ENCODE data around the gene DNAH2. TPM values are rescaled to one million over a fixed set of nuclear protein-coding genes. Genes with fewer than 3 reads are reported as not detected.
A peak's percentile ranks its signal among the peaks of the same experiment; 100 is the strongest.

DNAH2 gene
- total and polyA plus RNA-seq, 2 of the 8 experiments (the other 6 are each of a cell fraction or from before 2014, with no cell fraction given): 0.13 to 0.18 TPM

DNA sequence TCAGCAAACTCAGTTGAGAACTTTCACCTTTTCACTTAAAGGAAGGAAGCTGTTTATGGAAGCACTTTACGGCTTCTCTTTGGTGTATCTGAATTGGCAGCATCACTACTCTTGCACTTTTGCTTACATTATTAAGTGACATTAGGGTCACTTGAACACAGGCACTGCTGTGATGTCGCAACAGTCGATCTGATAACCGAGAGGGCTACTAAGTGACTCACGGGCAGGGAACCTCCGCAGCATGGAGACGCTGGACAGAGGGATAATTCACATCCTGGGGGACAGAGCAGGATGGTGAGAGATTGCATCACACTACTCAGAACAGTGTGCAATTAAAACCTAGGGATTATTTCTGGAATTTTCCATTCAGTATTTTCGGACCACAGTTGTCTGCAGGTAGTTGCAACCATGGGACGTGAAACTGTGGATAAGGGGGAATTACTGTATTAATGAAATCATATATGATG is 56.5 kb downstream of the DNAH2 start:
- H2BK20ac ChIP-seq (ENCODE audit: low read length): no peak overlapping the region
- no peak overlapping the region for H3K56ac ChIP-seq (replicated peaks; ENCODE audit: insufficient read length, low read depth, low read length)
- H4K8ac ChIP-seq (ENCODE audit: extremely low read depth, insufficient read depth, low read length): no peak overlapping the region
- H3K79me2 ChIP-seq (ENCODE audit: control insufficient read depth in 1 of 2, insufficient read depth in 2 of 2, low read length in 2 of 2): no peaks in the 10 kb centered on the region
- H4K91ac ChIP-seq (replicated peaks; ENCODE audit: insufficient read length, low read length): no peak overlapping the region
- no peak overlapping the region for H3K23ac ChIP-seq (ENCODE audit: insufficient read length)
- H3K79me1 ChIP-seq (ENCODE audit: low read depth, low read length): no peaks in the 10 kb centered on the region
- H2BK5ac ChIP-seq (ENCODE audit: low read depth, low read length): no peak overlapping the region
- H3K9me3 ChIP-seq (ENCODE audit: insufficient read depth in 2 of 2, low read depth in 1 of 2, low read length in 1 of 2): no peaks in the 10 kb centered on the region
- no peak overlapping the region for H3K4me2 ChIP-seq (ENCODE audit: insufficient read depth in 1 of 2, low read depth in 2 of 2, low read length in 2 of 2)
- ChIA-PET CTCF (ENCODE audit: partially characterized antibody) (interaction anchor here (1.3 kb wide), 1 partner anchor 13 kb away, joined by 4 read pairs; no protein-coding TSS in a partner anchor), POLR2A (ENCODE audit: partially characterized antibody) (no interaction called here)
- no peak overlapping the region for H2AFZ ChIP-seq (ENCODE audit: low read length)
- TF ChIP-seq GTF2F1 (IDR thresholded peaks at IDR 0.05; ENCODE audit: borderline replicate concordance, low read depth, low read length) (no peak), EGR1 (IDR thresholded peaks at IDR 0.05; ENCODE audit: borderline replicate concordance, low read depth, low read length) (no peak), SUZ12 (IDR thresholded peaks at IDR 0.05; ENCODE audit: low read length) (no peak), YY1 (IDR thresholded peaks at IDR 0.05; ENCODE audit: low read depth, low read length) (no peak), POLR2A (IDR thresholded peaks at IDR 0.05; ENCODE audit: control extremely low read depth in 1 of 2, low read depth in 2 of 2, low read length in 2 of 2) (no peak), CEBPB (IDR thresholded peaks at IDR 0.05; ENCODE audit: low read depth, low read length) (peak; percentile 67)
- TF ChIP-seq, protein P1, sequence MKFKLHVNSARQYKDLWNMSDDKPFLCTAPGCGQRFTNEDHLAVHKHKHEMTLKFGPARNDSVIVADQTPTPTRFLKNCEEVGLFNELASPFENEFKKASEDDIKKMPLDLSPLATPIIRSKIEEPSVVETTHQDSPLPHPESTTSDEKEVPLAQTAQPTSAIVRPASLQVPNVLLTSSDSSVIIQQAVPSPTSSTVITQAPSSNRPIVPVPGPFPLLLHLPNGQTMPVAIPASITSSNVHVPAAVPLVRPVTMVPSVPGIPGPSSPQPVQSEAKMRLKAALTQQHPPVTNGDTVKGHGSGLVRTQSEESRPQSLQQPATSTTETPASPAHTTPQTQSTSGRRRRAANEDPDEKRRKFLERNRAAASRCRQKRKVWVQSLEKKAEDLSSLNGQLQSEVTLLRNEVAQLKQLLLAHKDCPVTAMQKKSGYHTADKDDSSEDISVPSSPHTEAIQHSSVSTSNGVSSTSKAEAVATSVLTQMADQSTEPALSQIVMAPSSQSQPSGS (IDR thresholded peaks at IDR 0.05; ENCODE audit: low read length): no peak
- no peak overlapping the region for H2AK5ac ChIP-seq (ENCODE audit: low read depth, low read length)
- H3K36me3 ChIP-seq (ENCODE audit: control insufficient read depth in 2 of 4, insufficient read depth in 4 of 4, low read length in 3 of 4): no peaks in the 10 kb centered on the region
- H3K27ac ChIP-seq (ENCODE audit: low read depth, low read length): no peak overlapping the region
- no peak overlapping the region for H2BK120ac ChIP-seq (replicated peaks; ENCODE audit: low read depth, low read length)
- 89% methylated on average over 9 of the region's 9 CpGs; no CpG with 5 or more reads in 1 of the 2 experiments for WGBS, 2 experiments (ENCODE audit: extremely low coverage in 1 of 2, insufficient coverage in 1 of 2, insufficient read length in 1 of 2, insufficient replicate concordance in 2 of 2, low coverage in 1 of 2, low lambda C conversion rate in 2 of 2, missing lambda C conversion rate in 1 of 2)
- H3K23me2 ChIP-seq (ENCODE audit: low read depth, low read length): no peaks in the 10 kb centered on the region
- no peak overlapping the region for H2BK15ac ChIP-seq (ENCODE audit: low read length)
- H3K9ac ChIP-seq (replicated peaks in 1 of 4; ENCODE audit: extremely low read depth in 1 of 4, low read depth in 3 of 4, low read length in 3 of 4): no peak overlapping the region
- no peak overlapping the region for H3K4me3 ChIP-seq (ENCODE audit: extremely low read depth in 1 of 4, insufficient read depth in 2 of 4, low read depth in 3 of 4, low read length in 4 of 4)
- no peaks in the 10 kb centered on the region for H3K27me3 ChIP-seq (replicated peaks in 1 of 4; ENCODE audit: control insufficient read depth in 3 of 4, extremely low read depth in 1 of 4, insufficient read depth in 3 of 4, low read length in 3 of 4)
- H3K18ac ChIP-seq (ENCODE audit: extremely low read depth, low read length): no peak overlapping the region
- no peaks in the 10 kb centered on the region for H4K20me1 ChIP-seq (replicated peaks in 1 of 2; ENCODE audit: control insufficient read depth in 1 of 2, insufficient read depth in 2 of 2, low read length in 2 of 2)
- no peak overlapping the region for H2BK12ac ChIP-seq (ENCODE audit: low read depth, low read length)
- H3K4ac ChIP-seq (replicated peaks; ENCODE audit: insufficient read length, low read depth, low read length): no peak overlapping the region
- no peak overlapping the region for H3K14ac ChIP-seq (ENCODE audit: insufficient read length)
- H4K5ac ChIP-seq (ENCODE audit: insufficient read length, low read depth, low read length): no peak overlapping the region
- DNase-seq (ENCODE audit: low read depth in 1 of 2, low spot score in 2 of 2) (no peak), FAIRE-seq (no peak)
- no peaks in the 10 kb centered on the region for H3K4me1 ChIP-seq (replicated peaks in 1 of 4; ENCODE audit: control insufficient read depth in 3 of 4, insufficient read depth in 4 of 4, low read length in 3 of 4)
